H1 (cell line): Measurements from ENCODE around the gene ELOVL2. TPM values are rescaled to one million over a fixed set of nuclear protein-coding genes. Genes with fewer than 3 reads are reported as not detected.

ENCODE experiments used
- BCL11A ChIP-seq, 2 experiments: IDR thresholded peaks; one replicate each; pipeline ENCODE4 v1.6.1; 2011; ENCODE audit warnings: low read depth in 2 of 2, low read length in 2 of 2, mild to moderate bottlenecking in 2 of 2
- CHD7 ChIP-seq: fragments of 300-600 bp; sonication (generic); IDR thresholded peaks from 2 replicates; pipeline ENCODE4 v1.7.1; 2012; ENCODE audit warnings: low read length, moderate library complexity, mild to moderate bottlenecking, inconsistent platforms; ENCODE audit not compliant: insufficient replicate concordance
- POLR2A ChIP-seq, 2 experiments: IDR thresholded peaks; 1 replicate in 1 of 2; 2 replicates in 1 of 2; pipeline ENCODE4 v1.6.1; 2011; ENCODE audit warnings: low read depth in 2 of 2, low read length in 2 of 2, mild to moderate bottlenecking in 2 of 2; ENCODE audit errors: control extremely low read depth in 1 of 2
- POLR2AphosphoS5 ChIP-seq: IDR thresholded peaks from 2 replicates; pipeline ENCODE4 v1.6.1; 2011; ENCODE audit warnings: low read depth, low read length
- SUZ12 ChIP-seq: fragments of 200-600 bp; sonication (generic); IDR thresholded peaks from 2 replicates; pipeline ENCODE4 v1.6.1; 2012; ENCODE audit warnings: mild to moderate bottlenecking, inconsistent platforms, low read length, moderate library complexity, mixed read lengths
- polyA plus RNA-seq, 7 experiments: library from polyadenylated mRNA; depleted of rRNA in 3 of 7; stranded (reverse) in 5 of 7; unstranded in 2 of 7; fragments of >200 nt in 5 of 7; fragments of 200-250 nt in 2 of 7; gene quantifications; 1 replicate in 5 of 7; 2 replicates in 1 of 7; 4 replicates in 1 of 7; pipeline versions ENCODE4 v1.2.1 to v1.2.3, GENCODE V29; 2011 to 2013; ENCODE audit warnings: missing spikeins in 2 of 7, mixed read lengths in 2 of 7
- total RNA-seq: library from RNA; stranded (reverse); fragmentation: NEBNext Ultra II Directional; extraction: Animal tissue kit (Norgen Biotek cat#: 25700); gene quantifications from 2 replicates; pipeline ENCODE4 v1.2.1, GENCODE V29; 2021

Gene ELOVL2
- total and polyA plus RNA-seq, 2 of the 8 experiments (the other 6 are each of a cell fraction or from before 2014, with no cell fraction given) = 0.42 to 0.89 TPM

DNA sequence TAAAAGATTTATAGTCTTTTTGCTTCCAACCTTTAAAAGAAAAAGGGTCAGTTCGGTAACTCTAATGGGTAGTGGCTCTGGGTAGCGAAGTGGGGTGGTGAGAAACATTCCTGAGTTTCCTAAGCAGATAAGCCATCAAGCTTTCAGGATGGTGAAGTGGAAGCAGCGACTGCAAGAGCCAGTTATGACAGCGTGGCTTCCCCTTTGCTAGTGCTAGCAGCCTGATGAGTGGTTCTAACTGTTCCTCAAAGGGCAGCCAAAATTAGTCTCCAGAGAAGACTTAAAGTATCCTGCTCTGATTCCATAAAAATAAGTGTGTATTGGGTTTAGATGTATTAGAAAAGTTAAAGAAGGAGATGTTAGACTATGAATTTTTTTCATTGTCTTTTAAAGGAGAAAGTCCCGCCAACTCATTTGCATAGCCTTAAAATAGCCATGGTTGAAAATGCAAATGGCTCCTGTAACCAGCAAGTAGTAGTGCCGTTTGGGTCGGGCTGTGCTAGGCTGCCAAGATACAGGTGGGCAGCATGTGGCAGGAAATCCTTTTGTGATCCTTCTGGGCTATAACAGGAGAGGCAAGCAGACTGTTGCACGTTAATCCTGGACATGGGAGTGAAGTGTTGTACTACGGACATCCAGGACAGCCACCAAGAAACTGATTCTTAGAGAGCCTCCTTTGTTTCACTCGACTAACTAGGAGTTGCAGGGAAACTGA lies 18.0 kb downstream of the ELOVL2 start (continued):
- TF ChIP-seq CHD7 (peak; percentile 43), POLR2AphosphoS5 (peak; percentile 55; the same call in 1 of the 2 replicates), SUZ12 (no peak), BCL11A (IDR thresholded peaks at IDR 0.05; ENCODE audit: low read depth in 2 of 2, low read length in 2 of 2) (no peak), POLR2A (IDR thresholded peaks at IDR 0.05; ENCODE audit: control extremely low read depth in 1 of 2, low read depth in 2 of 2, low read length in 2 of 2) (peak; percentile 31 to 77)
